IPS-15b (cell line): ENCODE measurements around the gene RNU2-63P.
A peak's percentile ranks its signal among the peaks of the same experiment; 100 is the strongest.
"Not testable (repeated sequence)": the region's sequence is repeated elsewhere in the genome, so short reads cannot be mapped to it uniquely, and the experiment has no call there.

Source experiments
- H3K27me3 ChIP-seq: one replicate; pipeline ENCODE4 v1.6.1; 2013; ENCODE audit warnings: low read length; ENCODE audit not compliant: control insufficient read depth, insufficient read depth
- H3K36me3 ChIP-seq: one replicate; pipeline ENCODE4 v1.6.1; 2013; ENCODE audit warnings: low read length; ENCODE audit not compliant: control insufficient read depth, insufficient read depth
- H3K4me1 ChIP-seq: one replicate; pipeline ENCODE4 v1.6.1; 2013; ENCODE audit warnings: mild to moderate bottlenecking, low read length; ENCODE audit not compliant: control insufficient read depth, insufficient read depth
- H3K4me3 ChIP-seq: one replicate; pipeline ENCODE4 v1.5.1; 2013; ENCODE audit warnings: low read depth, low read length
- H3K9ac ChIP-seq: one replicate; pipeline ENCODE4 v1.6.1; 2013; ENCODE audit warnings: low read depth, mild to moderate bottlenecking, low read length
- H3K9me3 ChIP-seq: one replicate; pipeline ENCODE4 v1.6.1; 2013; ENCODE audit warnings: mild to moderate bottlenecking, low read length; ENCODE audit not compliant: control insufficient read depth, insufficient read depth

The RNU2-63P gene

GRCh38 chr2:88024509-88024908 is 8.2 kb upstream of the RNU2-63P start:
- no peak overlapping the region for H3K9ac ChIP-seq
- no peak overlapping the region for H3K4me3 ChIP-seq

GRCh38 chr2:88022669-88022921 is 6.2 kb upstream of the RNU2-63P start:
- Histone ChIP-seq H3K27me3 (no peaks in the 10 kb centered on the region), H3K4me3 (no peak overlapping the region), H3K9me3 (no peaks in the 10 kb centered on the region), H3K36me3 (no peaks in the 10 kb centered on the region), H3K4me1 (peaks cover 24% of the 10 kb centered on the region), H3K9ac (no peak overlapping the region)

More at GRCh38 chr2:88024509-88024908, 8.2 kb upstream of the RNU2-63P start:
- Histone ChIP-seq H3K27me3 (no peaks in the 10 kb centered on the region), H3K9me3 (no peaks in the 10 kb centered on the region), H3K4me1 (peaks cover 14% of the 10 kb centered on the region), H3K36me3 (no peaks in the 10 kb centered on the region)

GRCh38 chr2:88019985-88020384 is 3.6 kb upstream of the RNU2-63P start:
- Histone ChIP-seq H3K9ac (no peak overlapping the region), H3K36me3 (no peaks in the 10 kb centered on the region), H3K9me3 (no peaks in the 10 kb centered on the region), H3K4me3 (no peak overlapping the region), H3K27me3 (no peaks in the 10 kb centered on the region), H3K4me1 (peaks cover 21% of the 10 kb centered on the region)

GRCh38 chr2:88018909-88019308 is 2.6 kb upstream of the RNU2-63P start:
- Histone ChIP-seq H3K4me1 (peaks cover 18% of the 10 kb centered on the region), H3K36me3 (no peaks in the 10 kb centered on the region), H3K27me3 (no peaks in the 10 kb centered on the region), H3K9me3 (no peaks in the 10 kb centered on the region), H3K4me3 (no peak overlapping the region), H3K9ac (no peak overlapping the region)

GRCh38 chr2:88018077-88018805 is 1.9 kb upstream of the RNU2-63P start:
- not testable (repeated sequence) for H3K27me3 ChIP-seq, H3K9ac ChIP-seq, H3K36me3 ChIP-seq, H3K9me3 ChIP-seq
- H3K4me3 ChIP-seq = peak overlapping the region; percentile 81
- peaks cover 16% of the 10 kb centered on the region for H3K4me1 ChIP-seq

GRCh38 chr2:88017780-88018038 is 1.4 kb upstream of the RNU2-63P start:
- H3K27me3 ChIP-seq, H3K9me3 ChIP-seq, H3K36me3 ChIP-seq: not testable (repeated sequence)
- H3K4me1 ChIP-seq = peaks cover 16% of the 10 kb centered on the region
- peak overlapping the region; percentile 81 for H3K4me3 ChIP-seq
- peak overlapping the region; percentile 88 for H3K9ac ChIP-seq

- Histone ChIP-seq H3K36me3 (no peaks in the 10 kb centered on the region), H3K27me3 (no peaks in the 10 kb centered on the region), H3K4me3 (peak overlapping the region; percentile 81), H3K9me3 (no peaks in the 10 kb centered on the region), H3K9ac (peak overlapping the region; percentile 88), H3K4me1 (peaks cover 16% of the 10 kb centered on the region)
Measured at GRCh38 chr2:88016960-88017779, 823 bp upstream of the RNU2-63P start.

- Histone ChIP-seq H3K9me3 (no peaks in the 10 kb centered on the region), H3K4me1 (no peaks in the 10 kb centered on the region), H3K9ac (no peak overlapping the region), H3K27me3 (no peaks in the 10 kb centered on the region), H3K36me3 (no peaks in the 10 kb centered on the region), H3K4me3 (no peak overlapping the region)
Measured at GRCh38 chr2:88011011-88011410, 5.3 kb downstream of the RNU2-63P start.

- Histone ChIP-seq H3K36me3 (no peaks in the 10 kb centered on the region), H3K9ac (no peak overlapping the region), H3K4me1 (no peaks in the 10 kb centered on the region), H3K4me3 (no peak overlapping the region), H3K27me3 (no peaks in the 10 kb centered on the region), H3K9me3 (no peaks in the 10 kb centered on the region)
Measured at GRCh38 chr2:88010136-88010535, 6.2 kb downstream of the RNU2-63P start.

GRCh38 chr2:88006912-88007439 is 9.4 kb downstream of the RNU2-63P start:
- Histone ChIP-seq H3K9ac (no peak overlapping the region), H3K36me3 (no peaks in the 10 kb centered on the region), H3K4me3 (no peak overlapping the region), H3K27me3 (no peaks in the 10 kb centered on the region), H3K9me3 (no peaks in the 10 kb centered on the region), H3K4me1 (peaks cover 3% of the 10 kb centered on the region)

GRCh38 chr2:88005776-88006175 is 10.6 kb downstream of the RNU2-63P start:
- H3K9me3 ChIP-seq = no peaks in the 10 kb centered on the region
- H3K27me3 ChIP-seq = no peaks in the 10 kb centered on the region
- peaks cover 3% of the 10 kb centered on the region for H3K4me1 ChIP-seq
- no peak overlapping the region for H3K9ac ChIP-seq
- H3K36me3 ChIP-seq = no peaks in the 10 kb centered on the region
- no peak overlapping the region for H3K4me3 ChIP-seq

GRCh38 chr2:88003074-88003755 is 13.1 kb downstream of the RNU2-63P start:
- no peaks in the 10 kb centered on the region for H3K36me3 ChIP-seq
- peaks cover 3% of the 10 kb centered on the region for H3K4me1 ChIP-seq
- no peak overlapping the region for H3K9ac ChIP-seq
- no peaks in the 10 kb centered on the region for H3K27me3 ChIP-seq
- no peaks in the 10 kb centered on the region for H3K9me3 ChIP-seq
- peak overlapping the region; percentile 30 for H3K4me3 ChIP-seq
